OCI-LY3 (cell line): ENCODE data around the gene SERPING1.

Source experiments
- EZH2phosphoT487 ChIP-seq: fragments of 200-600 bp; shearing (Covaris generic); IDR thresholded peaks from 2 replicates; pipeline ENCODE4 v1.6.1; 2018; ENCODE audit warnings: antibody characterized with exemption, mixed run types, low read depth
- TF ChIP-seq, protein P1 (sequence below): fragments of 200-600, 300-600 bp; sonication (generic); IDR thresholded peaks from 2 replicates; pipeline ENCODE4 v1.5.1; 2014; ENCODE audit warnings: antibody characterized with exemption, low read length, low read depth

DNA sequence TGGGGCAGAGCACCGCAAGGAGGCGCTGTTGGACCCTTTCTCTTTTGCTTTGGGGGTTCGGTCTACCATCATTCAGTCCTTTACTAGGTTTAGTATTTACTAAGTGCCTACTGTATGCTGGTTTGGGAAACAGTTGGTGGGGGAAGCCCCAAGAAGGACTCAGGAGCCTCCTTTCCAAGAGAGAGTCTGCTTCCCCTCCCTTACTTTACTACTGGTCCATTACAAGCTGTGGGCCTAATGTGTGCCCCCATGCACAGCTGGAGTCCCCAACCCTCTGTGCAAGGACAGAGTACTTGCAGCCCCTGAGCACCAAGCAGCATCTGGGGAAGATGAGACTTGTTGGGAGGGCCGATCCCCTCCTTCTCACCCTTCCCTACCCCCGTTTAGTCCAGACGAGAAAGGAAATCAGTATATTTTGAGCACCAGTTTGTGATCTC lies 29.1 kb upstream of the SERPING1 start:
- TF ChIP-seq, protein P1, sequence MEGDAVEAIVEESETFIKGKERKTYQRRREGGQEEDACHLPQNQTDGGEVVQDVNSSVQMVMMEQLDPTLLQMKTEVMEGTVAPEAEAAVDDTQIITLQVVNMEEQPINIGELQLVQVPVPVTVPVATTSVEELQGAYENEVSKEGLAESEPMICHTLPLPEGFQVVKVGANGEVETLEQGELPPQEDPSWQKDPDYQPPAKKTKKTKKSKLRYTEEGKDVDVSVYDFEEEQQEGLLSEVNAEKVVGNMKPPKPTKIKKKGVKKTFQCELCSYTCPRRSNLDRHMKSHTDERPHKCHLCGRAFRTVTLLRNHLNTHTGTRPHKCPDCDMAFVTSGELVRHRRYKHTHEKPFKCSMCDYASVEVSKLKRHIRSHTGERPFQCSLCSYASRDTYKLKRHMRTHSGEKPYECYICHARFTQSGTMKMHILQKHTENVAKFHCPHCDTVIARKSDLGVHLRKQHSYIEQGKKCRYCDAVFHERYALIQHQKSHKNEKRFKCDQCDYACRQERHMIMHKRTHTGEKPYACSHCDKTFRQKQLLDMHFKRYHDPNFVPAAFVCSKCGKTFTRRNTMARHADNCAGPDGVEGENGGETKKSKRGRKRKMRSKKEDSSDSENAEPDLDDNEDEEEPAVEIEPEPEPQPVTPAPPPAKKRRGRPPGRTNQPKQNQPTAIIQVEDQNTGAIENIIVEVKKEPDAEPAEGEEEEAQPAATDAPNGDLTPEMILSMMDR: no peak
- TF ChIP-seq EZH2phosphoT487: no peak
